GM21619 (cell line): Measurements from ENCODE around the gene DLG2.
"Not testable (repeated sequence)": the region's sequence is repeated elsewhere in the genome, so short reads cannot be mapped to it uniquely, and the experiment has no call there.

Experiments
- ATAC-seq: cut with Tn5 transposase; IDR thresholded peaks from one replicate; pipeline ENCODE4 v1.9.1; 2021; ENCODE audit not compliant: unreplicated experiment

DLG2 gene

DNA sequence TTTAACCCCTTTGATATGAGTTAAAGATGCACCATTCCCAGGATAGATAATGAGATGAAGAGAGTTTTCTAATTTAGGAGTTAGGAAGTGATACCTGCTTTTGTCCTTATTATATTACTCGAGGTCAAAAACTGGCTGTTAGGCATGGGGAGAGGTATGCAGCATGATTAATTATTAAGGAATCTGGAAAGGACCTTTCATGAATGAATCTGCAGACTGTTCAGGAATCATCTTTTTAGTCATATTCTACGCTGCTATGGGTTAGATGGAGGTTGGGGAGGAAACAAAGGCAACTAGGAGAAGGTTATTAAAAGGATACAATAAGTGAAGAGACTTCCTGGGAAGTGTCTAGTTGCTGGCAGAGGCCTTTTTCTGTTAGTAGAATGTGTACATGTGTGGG is 1848.5 kb downstream of the DLG2 start:
- ATAC-seq = no peak

GRCh38 chr11:83773950-83774880 is 1852.9 kb downstream of the DLG2 start:
- no peak for ATAC-seq

GRCh38 chr11:83768489-83768888 is 1858.7 kb downstream of the DLG2 start:
- ATAC-seq = no peak

- ATAC-seq = no peak
Observed at GRCh38 chr11:83766932-83767331, 1860.2 kb downstream of the DLG2 start.

DNA sequence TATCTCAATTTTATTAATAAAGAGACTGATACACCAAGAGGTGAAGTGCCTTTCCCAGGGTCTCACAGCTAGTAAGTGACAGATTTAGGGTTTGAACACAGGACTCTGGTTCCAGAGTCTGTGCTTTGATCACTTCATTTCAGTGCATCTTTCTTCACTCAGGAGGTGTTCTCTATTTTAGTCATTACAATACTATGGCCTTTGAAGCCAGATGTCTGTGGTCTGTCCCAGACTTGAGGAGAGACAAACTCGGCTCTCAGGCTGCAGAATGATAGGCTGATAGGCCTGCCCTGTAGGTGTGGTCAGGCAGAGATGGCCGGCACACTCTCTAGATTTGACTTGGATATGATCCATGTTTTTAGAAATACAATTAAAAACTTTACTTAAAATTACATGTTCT is 1862.5 kb downstream of the DLG2 start:
- ATAC-seq = peak; percentile 44

DNA sequence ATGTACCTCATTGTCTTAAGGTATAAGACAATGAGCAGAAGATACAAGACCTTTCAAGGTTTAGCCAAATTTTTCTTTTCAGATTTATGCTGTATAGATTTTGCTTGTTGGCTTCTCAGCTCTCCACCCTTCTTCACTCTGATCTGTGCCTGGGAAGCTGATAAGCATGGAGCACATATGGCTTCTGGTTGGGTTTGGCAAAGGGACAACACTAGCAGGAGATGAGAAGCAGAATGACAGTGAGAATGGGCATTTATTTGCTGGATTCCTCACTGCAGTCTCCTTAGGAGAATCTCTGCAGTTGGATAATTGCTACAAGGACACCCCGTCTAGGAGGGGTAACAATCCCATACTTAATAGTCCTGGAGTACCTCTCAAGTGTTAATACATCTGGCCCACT is 1866.2 kb downstream of the DLG2 start:
- no peak for ATAC-seq

DNA sequence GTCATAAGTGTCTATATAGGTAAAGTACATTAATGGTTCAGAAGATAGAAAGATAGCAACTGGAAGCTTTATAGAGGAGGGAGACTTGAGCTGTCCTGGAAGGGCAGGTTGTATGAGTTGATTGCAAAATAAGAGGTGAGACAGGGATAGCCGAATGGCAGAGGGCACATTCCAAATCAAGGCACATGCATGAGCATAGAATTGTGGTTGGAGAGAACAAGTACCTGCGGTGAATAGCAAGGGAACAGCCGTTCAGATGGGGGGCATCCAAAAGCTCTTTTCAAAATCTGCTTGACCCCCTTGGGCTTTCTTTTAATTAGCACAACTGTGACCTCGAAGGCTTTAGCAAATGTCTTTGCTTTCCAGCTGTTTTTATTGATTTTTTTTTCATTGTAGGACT is 1868.0 kb downstream of the DLG2 start:
- ATAC-seq = no peak

DNA sequence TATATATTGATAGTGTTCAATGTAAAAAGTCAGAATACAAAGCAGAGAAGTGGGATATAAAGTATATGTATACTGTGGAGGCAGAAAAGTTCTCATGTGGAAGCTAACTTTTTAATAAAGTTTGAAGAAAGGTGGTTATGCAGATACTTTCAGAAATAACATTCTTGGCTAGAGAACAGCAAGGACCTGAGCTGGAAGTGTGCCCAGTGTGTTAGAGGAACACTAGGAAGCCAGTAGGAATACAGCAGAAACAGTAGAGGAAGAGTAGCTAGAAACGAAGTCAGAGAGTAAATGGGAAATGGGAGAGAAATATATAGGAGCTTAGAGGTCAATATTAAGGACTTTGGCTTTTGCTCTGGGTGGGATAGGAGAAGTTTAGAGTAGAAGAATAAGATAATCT is 1876.1 kb downstream of the DLG2 start:
- no peak for ATAC-seq

- ATAC-seq = no peak
Observed at GRCh38 chr11:83746921-83747585, 1880.1 kb downstream of the DLG2 start.

- ATAC-seq = no peak
Observed at GRCh38 chr11:83744620-83745192, 1882.4 kb downstream of the DLG2 start.

- ATAC-seq = no peak
Observed at GRCh38 chr11:83736684-83737083, 1890.5 kb downstream of the DLG2 start.

- ATAC-seq = no peak
Observed at GRCh38 chr11:83734120-83734519, 1893.0 kb downstream of the DLG2 start.

DNA sequence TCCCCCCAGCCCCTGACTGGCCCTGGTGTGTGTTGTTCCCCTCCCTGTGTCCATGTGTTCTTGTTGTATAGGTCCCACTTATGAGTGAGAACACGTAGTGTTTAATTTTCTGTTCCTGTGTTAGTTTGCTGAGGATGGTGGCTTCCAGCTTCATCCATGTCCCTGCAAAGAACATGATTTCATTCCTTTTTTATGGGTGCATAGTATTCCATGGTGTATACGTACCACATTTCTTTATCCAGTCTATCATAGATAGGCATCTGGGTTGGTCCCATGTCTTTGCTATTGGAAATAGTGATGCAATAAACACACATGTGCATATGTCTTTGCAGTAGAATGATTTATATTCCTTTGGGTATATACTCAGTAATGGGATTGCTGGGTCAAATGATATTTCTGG is 1895.9 kb downstream of the DLG2 start:
- not testable (repeated sequence) for ATAC-seq

DNA sequence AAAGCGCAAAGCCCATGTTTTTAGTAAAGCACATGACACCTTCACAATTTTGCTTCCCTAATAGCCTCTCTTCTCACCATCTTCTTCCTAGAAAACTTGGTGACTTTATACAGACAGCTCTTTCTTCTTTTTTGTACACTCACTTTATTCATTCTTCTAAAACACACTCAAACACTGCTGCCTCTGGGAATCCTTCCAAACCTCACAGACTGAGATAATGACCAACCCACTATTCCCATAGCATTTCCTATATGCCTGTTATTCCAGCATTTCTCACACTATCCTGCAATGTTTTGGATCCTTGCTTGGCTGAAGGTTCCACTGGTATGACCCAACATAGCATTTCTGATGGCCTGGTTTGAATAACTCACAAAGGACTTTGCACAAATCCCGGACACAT is 1898.9 kb downstream of the DLG2 start:
- no peak for ATAC-seq

DNA sequence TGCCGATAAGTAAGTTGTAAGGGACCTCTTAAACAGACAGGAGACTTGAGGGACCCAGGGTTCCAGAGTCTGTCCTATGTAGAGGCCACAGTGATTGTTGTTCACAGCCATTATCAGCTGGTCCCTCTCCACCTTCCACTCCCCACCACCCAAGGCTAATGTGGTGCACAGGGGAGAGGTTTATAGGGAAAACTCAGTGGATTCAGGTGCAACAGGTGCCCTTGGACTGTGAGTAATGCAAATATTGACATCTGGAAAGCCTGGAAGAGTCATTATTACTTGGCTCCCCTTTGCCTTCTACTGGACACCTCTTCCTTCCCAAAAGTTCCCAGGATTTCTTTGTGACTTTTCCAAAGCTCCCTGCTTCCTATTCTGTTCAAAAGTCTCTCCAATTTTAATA is 1899.9 kb downstream of the DLG2 start:
- ATAC-seq = no peak

- no peak for ATAC-seq
Observed at GRCh38 chr11:83726316-83726715, 1900.8 kb downstream of the DLG2 start.

DNA sequence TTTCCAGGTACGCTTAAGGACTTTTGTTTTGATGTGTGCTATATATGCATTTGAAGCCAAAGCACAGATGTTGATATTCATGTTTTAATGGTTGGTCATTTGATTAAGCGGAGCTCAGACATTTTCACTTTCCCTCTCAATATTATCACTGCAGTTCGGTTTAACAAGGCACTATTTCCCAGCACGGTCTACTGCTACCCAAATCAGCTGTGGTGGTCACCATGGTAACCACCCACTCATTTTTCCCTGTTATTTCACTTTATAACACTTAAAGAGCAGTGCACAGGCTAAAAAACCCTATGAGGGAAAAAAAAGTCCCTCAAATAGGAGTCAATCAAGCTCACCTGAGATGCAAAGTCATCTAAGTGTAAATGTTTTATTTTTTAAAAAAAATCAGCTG is 1901.4 kb downstream of the DLG2 start:
- ATAC-seq = peak; percentile 56

GRCh38 chr11:83725269-83725560 is 1901.9 kb downstream of the DLG2 start:
- ATAC-seq = no peak

DNA sequence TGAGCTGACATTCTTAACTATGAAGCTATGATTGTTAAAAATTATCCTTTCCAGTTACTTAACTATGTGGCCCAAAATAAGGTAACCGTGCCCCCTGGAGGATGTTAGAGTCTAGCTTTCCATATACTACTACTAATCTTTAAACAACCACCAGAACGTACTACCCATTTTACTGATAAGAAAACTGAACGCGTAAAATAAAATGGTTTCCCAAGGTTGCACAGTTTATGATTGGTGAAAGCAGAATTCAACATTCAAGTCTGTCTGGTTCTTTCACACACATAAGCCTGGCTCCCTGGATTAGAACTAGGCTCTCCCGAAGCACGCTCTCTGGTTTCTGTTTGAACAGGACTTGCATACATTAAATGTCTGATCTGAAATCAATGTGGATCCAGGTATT is 1903.1 kb downstream of the DLG2 start:
- ATAC-seq = peak; percentile 53

- ATAC-seq = no peak
Observed at GRCh38 chr11:83722392-83723119, 1904.6 kb downstream of the DLG2 start.

GRCh38 chr11:83721263-83721662 is 1905.9 kb downstream of the DLG2 start:
- ATAC-seq = no peak

- no peak for ATAC-seq
Observed at GRCh38 chr11:83720675-83721074, 1906.5 kb downstream of the DLG2 start.
